Measurements from ENCODE around the gene ZNF800. TPM values are rescaled to one million over a fixed set of nuclear protein-coding genes. Genes with fewer than 3 reads are reported as not detected.

The ZNF800 gene
- total RNA-seq, 1 donor from 2014 or later = 29.4 TPM

- H3K36me3 Mint-ChIP-seq (ENCODE audit: low read depth, unreplicated experiment) = no peaks in the 10 kb centered on the region
- H3K4me1 Mint-ChIP-seq (ENCODE audit: unreplicated experiment) = peaks cover 8% of the 10 kb centered on the region
- H3K27ac Mint-ChIP-seq (ENCODE audit: unreplicated experiment) = no peak overlapping the region
- H3K9me3 Mint-ChIP-seq (ENCODE audit: unreplicated experiment) = no peaks in the 10 kb centered on the region
- H3K4me3 Mint-ChIP-seq (ENCODE audit: unreplicated experiment) = no peak overlapping the region
- no peak for DNase-seq (ENCODE audit: low spot score)
- no peaks in the 10 kb centered on the region for H3K27me3 Mint-ChIP-seq (ENCODE audit: unreplicated experiment)
- no peak for TF ChIP-seq CTCF (IDR thresholded peaks at IDR 0.05; ENCODE audit: unreplicated experiment)
These were observed 27.1 kb downstream of the ZNF800 start for GRCh38 chr7:127365164-127365956.

- no peak for TF ChIP-seq CTCF (IDR thresholded peaks at IDR 0.05; ENCODE audit: unreplicated experiment)
These were observed 30.0 kb downstream of the ZNF800 start for GRCh38 chr7:127362364-127363027.

GRCh38 chr7:127361736-127362135 is 30.8 kb downstream of the ZNF800 start:
- Mint-ChIP-seq H3K27ac (ENCODE audit: unreplicated experiment) (no peak overlapping the region), H3K9me3 (ENCODE audit: unreplicated experiment) (no peaks in the 10 kb centered on the region), H3K4me3 (ENCODE audit: unreplicated experiment) (no peak overlapping the region), H3K36me3 (ENCODE audit: low read depth, unreplicated experiment) (no peaks in the 10 kb centered on the region), H3K27me3 (ENCODE audit: unreplicated experiment) (no peaks in the 10 kb centered on the region), H3K4me1 (ENCODE audit: unreplicated experiment) (peaks cover 5% of the 10 kb centered on the region)
- no peak for DNase-seq (ENCODE audit: low spot score)
- TF ChIP-seq CTCF (IDR thresholded peaks at IDR 0.05; ENCODE audit: unreplicated experiment) = no peak

More at GRCh38 chr7:127362364-127363027, 30.0 kb downstream of the ZNF800 start:
- Mint-ChIP-seq H3K36me3 (ENCODE audit: low read depth, unreplicated experiment) (no peaks in the 10 kb centered on the region), H3K4me3 (ENCODE audit: unreplicated experiment) (no peak overlapping the region), H3K4me1 (ENCODE audit: unreplicated experiment) (peaks cover 8% of the 10 kb centered on the region), H3K9me3 (ENCODE audit: unreplicated experiment) (no peaks in the 10 kb centered on the region), H3K27me3 (ENCODE audit: unreplicated experiment) (no peaks in the 10 kb centered on the region), H3K27ac (ENCODE audit: unreplicated experiment) (no peak overlapping the region)
- DNase-seq (ENCODE audit: low spot score) = no peak

GRCh38 chr7:127359011-127359410 is 33.5 kb downstream of the ZNF800 start:
- DNase-seq (ENCODE audit: low spot score) = no peak
- Mint-ChIP-seq H3K27ac (ENCODE audit: unreplicated experiment) (no peak overlapping the region), H3K27me3 (ENCODE audit: unreplicated experiment) (no peaks in the 10 kb centered on the region), H3K36me3 (ENCODE audit: low read depth, unreplicated experiment) (no peaks in the 10 kb centered on the region), H3K4me3 (ENCODE audit: unreplicated experiment) (no peak overlapping the region), H3K4me1 (ENCODE audit: unreplicated experiment) (no peaks in the 10 kb centered on the region), H3K9me3 (ENCODE audit: unreplicated experiment) (no peaks in the 10 kb centered on the region)
- TF ChIP-seq CTCF (IDR thresholded peaks at IDR 0.05; ENCODE audit: unreplicated experiment) = no peak

- H3K27ac Mint-ChIP-seq (ENCODE audit: unreplicated experiment) = no peak overlapping the region
- TF ChIP-seq CTCF (IDR thresholded peaks at IDR 0.05; ENCODE audit: unreplicated experiment) = no peak
- no peaks in the 10 kb centered on the region for H3K27me3 Mint-ChIP-seq (ENCODE audit: unreplicated experiment)
- no peak for DNase-seq (ENCODE audit: low spot score)
- no peaks in the 10 kb centered on the region for H3K9me3 Mint-ChIP-seq (ENCODE audit: unreplicated experiment)
- no peaks in the 10 kb centered on the region for H3K4me1 Mint-ChIP-seq (ENCODE audit: unreplicated experiment)
- H3K4me3 Mint-ChIP-seq (ENCODE audit: unreplicated experiment) = no peak overlapping the region
- H3K36me3 Mint-ChIP-seq (ENCODE audit: low read depth, unreplicated experiment) = no peaks in the 10 kb centered on the region
These were observed 38.6 kb downstream of the ZNF800 start for GRCh38 chr7:127353897-127354296.

All from endothelial cell (in vitro differentiated cells).